K562 (cell line): ENCODE results near the gene FNBP1. TPM values are rescaled to one million over a fixed set of nuclear protein-coding genes. Genes with fewer than 3 reads are reported as not detected.

Experiments used
- BACH1 ChIP-seq: fragments of 200-800 bp; sonication (Bioruptor generic); IDR thresholded peaks from 2 replicates; pipeline ENCODE4 v1.6.1; 2016; ENCODE audit warnings: missing genetic modification characterization, missing compliant biosample characterization
- BCL6 ChIP-seq: fragments of 250-450 bp; sonication (Bioruptor Pico); IDR thresholded peaks from 2 replicates; pipeline ENCODE4 v1.4.0; 2020
- CREB1 ChIP-seq, 2 experiments: sonication (generic) in 1 of 2; formaldehyde crosslinking in 1 of 2; IDR thresholded peaks; 2 replicates each; pipeline versions ENCODE4 v1.6.1 to v1.8.0; 2012 to 2022; ENCODE audit warnings: inconsistent platforms in 1 of 2, mild to moderate bottlenecking in 1 of 2, missing genetic modification reagents in 1 of 2, moderate library complexity in 1 of 2
- CTCFL ChIP-seq: IDR thresholded peaks from 2 replicates; pipeline ENCODE4 v1.6.1; 2011; ENCODE audit warnings: borderline replicate concordance, low read depth, mild to moderate bottlenecking, moderate library complexity, low read length; ENCODE audit not compliant: insufficient read depth, poor library complexity, severe bottlenecking
- E2F4 ChIP-seq: sonication (generic); formaldehyde crosslinking; IDR thresholded peaks from 2 replicates; pipeline ENCODE4 v1.8.0; 2022; ENCODE audit warnings: mild to moderate bottlenecking, low read depth, missing genetic modification reagents
- FOXK2 ChIP-seq, 2 experiments: fragments of 450-650 bp; IDR thresholded peaks in 1 of 2; conservative IDR thresholded peaks in 1 of 2; 2 replicates each; pipeline ENCODE4 v1.6.1; 2016; ENCODE audit warnings: low read depth in 2 of 2, mild to moderate bottlenecking in 1 of 2
- GABPB2 ChIP-seq: fragments of 250-450 bp; sonication (Bioruptor Pico); conservative IDR thresholded peaks from 2 replicates; pipeline ENCODE4 v1.5.1; 2021; ENCODE audit warnings: mild to moderate bottlenecking
- GATA2 ChIP-seq: sonication (generic); formaldehyde crosslinking; IDR thresholded peaks from 2 replicates; pipeline ENCODE4 v1.4.0; 2020; ENCODE audit warnings: mild to moderate bottlenecking, missing genetic modification reagents
- HDAC1 ChIP-seq, 2 experiments: fragments of 450-650 bp; IDR thresholded peaks; 2 replicates each; pipeline ENCODE4 v1.6.1; 2016 to 2017; ENCODE audit warnings: inconsistent platforms in 1 of 2, mild to moderate bottlenecking in 1 of 2, moderate library complexity in 1 of 2
- HSF4 ChIP-seq: fragments of 250-450 bp; sonication (Bioruptor Pico); IDR thresholded peaks from 2 replicates; pipeline ENCODE4 v2.1.2; 2022; ENCODE audit warnings: mild to moderate bottlenecking, moderate library complexity, borderline replicate concordance
- IRF9 ChIP-seq: fragments of 450-650 bp; IDR thresholded peaks from 2 replicates; pipeline ENCODE4 v1.6.1; 2016; ENCODE audit warnings: missing biosample characterization, missing genetic modification characterization
- JUND ChIP-seq, 2 experiments: IDR thresholded peaks; 2 replicates in 1 of 2; 3 replicates in 1 of 2; pipeline ENCODE4 v1.6.1; 2011; ENCODE audit warnings: borderline replicate concordance in 2 of 2, low read depth in 2 of 2, low read length in 2 of 2, improper control_type of control experiment in 1 of 2, missing biosample characterization in 1 of 2, missing genetic modification characterization in 1 of 2, missing genetic modification reagents in 1 of 2
- L3MBTL2 ChIP-seq: fragments of 450-650 bp; IDR thresholded peaks from 2 replicates; pipeline ENCODE4 v1.6.1; 2016; ENCODE audit warnings: mild to moderate bottlenecking, moderate library complexity
- MECOM ChIP-seq: fragments of 250-450 bp; sonication (Bioruptor Pico); IDR thresholded peaks from 2 replicates; pipeline ENCODE4 v1.8.0; 2022; ENCODE audit warnings: inconsistent platforms
- MYC ChIP-seq, 2 experiments: fragments of 250-450 bp in 1 of 2; sonication (Bioruptor Pico) in 1 of 2; IDR thresholded peaks; 2 replicates each; pipeline versions ENCODE4 v1.5.1 to v1.6.1; 2012 to 2021; ENCODE audit warnings: low read depth in 2 of 2, borderline replicate concordance in 1 of 2, improper control_type of control experiment in 1 of 2, low read length in 1 of 2, mild to moderate bottlenecking in 1 of 2, moderate library complexity in 1 of 2
- NR2F6 ChIP-seq: fragments of 450-650 bp; formaldehyde crosslinking; IDR thresholded peaks from 2 replicates; pipeline ENCODE4 v1.4.0; 2020; ENCODE audit warnings: mild to moderate bottlenecking
- SMAD4 ChIP-seq: fragments of 250-450 bp; sonication (Bioruptor Pico); conservative IDR thresholded peaks from 2 replicates; pipeline ENCODE4 v1.8.0; 2021; ENCODE audit warnings: inconsistent platforms, mild to moderate bottlenecking, moderate library complexity
- SMARCA5 ChIP-seq: fragments of 450-650 bp; IDR thresholded peaks from 2 replicates; pipeline ENCODE4 v1.6.1; 2016
- TCF3 ChIP-seq: sonication (generic); formaldehyde crosslinking; IDR thresholded peaks from 2 replicates; pipeline ENCODE4 v1.4.0; 2020; ENCODE audit warnings: mild to moderate bottlenecking, missing genetic modification reagents
- TEAD2 ChIP-seq: fragments of 450-650 bp; IDR thresholded peaks from 2 replicates; pipeline ENCODE4 v1.6.1; 2016; ENCODE audit warnings: missing genetic modification characterization, control low read depth, missing compliant biosample characterization
- TEAD4 ChIP-seq, 2 experiments: sonication (generic) in 1 of 2; formaldehyde crosslinking in 1 of 2; IDR thresholded peaks; 2 replicates each; pipeline versions ENCODE4 v1.6.1 to v1.8.0; 2012 to 2022; ENCODE audit warnings: borderline replicate concordance in 1 of 2, inconsistent platforms in 1 of 2, low read length in 1 of 2, mild to moderate bottlenecking in 1 of 2, missing genetic modification reagents in 1 of 2
- ZNF41 ChIP-seq: fragments of 250-450 bp; sonication (Bioruptor Pico); conservative IDR thresholded peaks from 2 replicates; pipeline ENCODE4 v1.4.0; 2020; ENCODE audit warnings: mild to moderate bottlenecking
- ZNF511 ChIP-seq: sonication (generic); formaldehyde crosslinking; IDR thresholded peaks from 2 replicates; pipeline ENCODE4 v1.8.0; 2022; ENCODE audit warnings: mild to moderate bottlenecking, missing genetic modification reagents
- polyA plus RNA-seq, 8 experiments: library from polyadenylated mRNA; depleted of rRNA in 4 of 8; stranded (reverse) in 5 of 8; unstranded in 3 of 8; fragments of >200 nt; fragmentation: Nextera tagmentation in 2 of 8; fragmentation: Illumina TruSeq in 1 of 8; extraction: Ambion mirVana in 2 of 8; extraction: Trizol in 1 of 8; gene quantifications; 2 replicates each; pipeline versions ENCODE4 v1.2.1 to v1.2.3, GENCODE V29; 2011 to 2014; ENCODE audit warnings: inconsistent platforms in 1 of 8, missing spikeins in 1 of 8
- total RNA-seq, 7 experiments: library from RNA; depleted of rRNA in 6 of 7; stranded (reverse); fragments of >200 nt in 6 of 7; fragmentation: Illumina TruSeq in 2 of 7; extraction: Trizol in 2 of 7; gene quantifications; 2 replicates each; pipeline versions ENCODE4 v1.2.1 to v1.2.3, GENCODE V29; 2011 to 2021; ENCODE audit warnings: low replicate concordance in 1 of 7

FNBP1 gene
- total and polyA plus RNA-seq, 9 of the 15 experiments (the other 6 are each of a cell fraction or from before 2014, with no cell fraction given), result 1.8 to 14.9 (median 7.6) TPM

- TF ChIP-seq E2F4 (CRISPR knock-in tag) (no peak), ZNF41 (CRISPR knock-in tag) (0 out of 2 replicates have a peak, but pooled peaks have one; percentile 22), L3MBTL2 (no peak), MECOM (0 out of 2 replicates have a peak, but pooled peaks have one; percentile 60), TCF3 (CRISPR knock-in tag) (no peak), GABPB2 (CRISPR knock-in tag) (0 out of 2 replicates have a peak, but pooled peaks have one; percentile 22), FOXK2 (conservative IDR thresholded peaks at IDR 0.05 in 1 of 2, IDR thresholded peaks at IDR 0.05 in 1 of 2; ENCODE audit: low read depth in 2 of 2) (no peak), CTCFL (no peak), IRF9 (no peak), SMARCA5 (no peak), HDAC1 (IDR thresholded peaks at IDR 0.05) (peak in 1 of 2 experiments; percentile 26; a peak in 1 of 4 replicates), GATA2 (CRISPR knock-in tag) (peak; percentile 59), TEAD2 (tag) (no peak), ZNF511 (CRISPR knock-in tag) (peak; percentile 63; the same call in 1 of the 2 replicates), TEAD4 (IDR thresholded peaks at IDR 0.05; ENCODE audit: low read length) (peak; percentile 25; the same call in 1 of the 2 replicates), TEAD4 (CRISPR knock-in tag; IDR thresholded peaks at IDR 0.05; ENCODE audit: borderline replicate concordance) (no peak), JUND (IDR thresholded peaks at IDR 0.05; ENCODE audit: borderline replicate concordance, low read depth, low read length) (peak; percentile 60; the same call in 1 of the 2 replicates), JUND (tag; IDR thresholded peaks at IDR 0.05; ENCODE audit: borderline replicate concordance, low read depth, low read length) (peak; percentile 71; the same call in 2 of the 3 replicates), BACH1 (tag) (no peak), NR2F6 (CRISPR knock-in tag) (no peak), MYC (IDR thresholded peaks at IDR 0.05; ENCODE audit: low read depth, low read length) (peak; percentile 73; the same call in 1 of the 2 replicates), MYC (CRISPR knock-in tag; IDR thresholded peaks at IDR 0.05; ENCODE audit: borderline replicate concordance, low read depth) (peak; percentile 37; the same call in 1 of the 2 replicates), HSF4 (CRISPR knock-in tag) (no peak), CREB1 (IDR thresholded peaks at IDR 0.05) (no peak), CREB1 (CRISPR knock-in tag; IDR thresholded peaks at IDR 0.05) (0 out of 2 replicates have a peak, but pooled peaks have one; percentile 10), SMAD4 (peak; percentile 80), BCL6 (CRISPR knock-in tag) (no peak)
These were observed 185.8 kb downstream of the FNBP1 start (continued) for GRCh38 chr9:129857207-129857606.
